Neutrophil (primary cell): ENCODE data around the gene ST3GAL3.

Source experiments
- H3K27ac ChIP-seq: fragments of 200-600 bp; sonication (generic); 2 replicates; pipeline ENCODE4 v1.5.1; 2016; ENCODE audit warnings: mild to moderate bottlenecking, moderate library complexity
- H3K27me3 ChIP-seq: fragments of 200-600 bp; sonication (generic); 2 replicates; pipeline ENCODE4 v1.6.0; 2016; ENCODE audit warnings: mild to moderate bottlenecking
- H3K36me3 ChIP-seq: fragments of 200-600 bp; sonication (generic); 2 replicates; pipeline ENCODE4 v1.5.1; 2017
- H3K4me1 ChIP-seq, 2 experiments: fragments of 200-600 bp in 1 of 2; sonication (generic) in 1 of 2; 1 replicate in 1 of 2; 2 replicates in 1 of 2; pipeline versions ENCODE4 v1.5.1 to v1.6.1; 2013 to 2016; ENCODE audit warnings: low read depth in 1 of 2, low read length in 1 of 2, mild to moderate bottlenecking in 1 of 2, moderate library complexity in 1 of 2; ENCODE audit not compliant: control insufficient read depth in 1 of 2, insufficient read depth in 1 of 2
- H3K4me3 ChIP-seq, 2 experiments: fragments of 200-600 bp in 1 of 2; sonication (generic) in 1 of 2; 1 replicate in 1 of 2; 2 replicates in 1 of 2; pipeline ENCODE4 v1.5.1; 2013 to 2016; ENCODE audit warnings: low read depth in 1 of 2, low read length in 1 of 2, mild to moderate bottlenecking in 1 of 2, moderate library complexity in 1 of 2
- H3K9me3 ChIP-seq: fragments of 200-600 bp; sonication (generic); 2 replicates; pipeline ENCODE4 v1.5.1; 2016
- CTCF ChIP-seq: fragments of 200-600 bp; sonication (generic); IDR thresholded peaks from 2 replicates; pipeline ENCODE4 v1.5.1; 2016; ENCODE audit warnings: antibody characterized with exemption

The ST3GAL3 gene

GRCh38 chr1:43789604-43790550 lies 82.5 kb downstream of the ST3GAL3 start:
- TF ChIP-seq CTCF: no peak
- Histone ChIP-seq H3K36me3 (no peaks in the 10 kb centered on the region), H3K27me3 (no peaks in the 10 kb centered on the region), H3K4me1 (no peaks in the 10 kb centered on the region), H3K27ac (no peak overlapping the region), H3K9me3 (no peaks in the 10 kb centered on the region), H3K4me3 (no peak overlapping the region)

- Histone ChIP-seq H3K27me3 (no peaks in the 10 kb centered on the region), H3K4me1 (no peaks in the 10 kb centered on the region), H3K36me3 (no peaks in the 10 kb centered on the region), H3K4me3 (no peak overlapping the region), H3K9me3 (no peaks in the 10 kb centered on the region), H3K27ac (no peak overlapping the region)
- no peak for TF ChIP-seq CTCF
These were observed 83.9 kb downstream of the ST3GAL3 start for GRCh38 chr1:43791243-43791642.

- H3K4me1 ChIP-seq: no peaks in the 10 kb centered on the region
- H3K4me3 ChIP-seq: no peak overlapping the region
- no peaks in the 10 kb centered on the region for H3K36me3 ChIP-seq
- no peaks in the 10 kb centered on the region for H3K9me3 ChIP-seq
- no peak overlapping the region for H3K27ac ChIP-seq
- TF ChIP-seq CTCF: no peak
- H3K27me3 ChIP-seq: no peaks in the 10 kb centered on the region
These were observed 88.8 kb downstream of the ST3GAL3 start for GRCh38 chr1:43796111-43796581.

GRCh38 chr1:43797891-43798290 lies 90.6 kb downstream of the ST3GAL3 start:
- no peaks in the 10 kb centered on the region for H3K9me3 ChIP-seq
- H3K4me1 ChIP-seq: no peaks in the 10 kb centered on the region
- H3K4me3 ChIP-seq: no peak overlapping the region
- TF ChIP-seq CTCF: no peak
- no peaks in the 10 kb centered on the region for H3K27me3 ChIP-seq
- no peaks in the 10 kb centered on the region for H3K36me3 ChIP-seq
- no peak overlapping the region for H3K27ac ChIP-seq

- Histone ChIP-seq H3K4me1 (no peaks in the 10 kb centered on the region), H3K4me3 (no peak overlapping the region)
These were observed 92.6 kb downstream of the ST3GAL3 start for GRCh38 chr1:43799656-43800635.

More at GRCh38 chr1:43799656-43800635, 92.6 kb downstream of the ST3GAL3 start:
- Histone ChIP-seq H3K27me3 (no peaks in the 10 kb centered on the region), H3K36me3 (no peaks in the 10 kb centered on the region), H3K9me3 (no peaks in the 10 kb centered on the region), H3K27ac (no peak overlapping the region)
- TF ChIP-seq CTCF: no peak
